Measurements from ENCODE around the gene LIPC.

The LIPC gene

GRCh38 chr15:58436552-58436951, 4.8 kb downstream of the LIPC start:
- DNase-seq (ENCODE audit: low read depth), result no peak

- no peak for DNase-seq (ENCODE audit: low read depth)
Observed at GRCh38 chr15:58437531-58438105, 5.8 kb downstream of the LIPC start.

- no peak for DNase-seq (ENCODE audit: low read depth)
Observed at GRCh38 chr15:58438111-58438510, 6.3 kb downstream of the LIPC start.

- no peak for DNase-seq (ENCODE audit: low read depth)
Observed at GRCh38 chr15:58438956-58439355, 7.2 kb downstream of the LIPC start.

GRCh38 chr15:58440158-58440910, 8.5 kb downstream of the LIPC start:
- no peak for DNase-seq (ENCODE audit: low read depth)

- no peak for DNase-seq (ENCODE audit: low read depth)
Observed at GRCh38 chr15:58440922-58441321, 9.1 kb downstream of the LIPC start.

- DNase-seq (ENCODE audit: low read depth), result no peak
Observed at GRCh38 chr15:58441376-58442070, 9.7 kb downstream of the LIPC start.

- no peak for DNase-seq (ENCODE audit: low read depth)
Observed at GRCh38 chr15:58442122-58442521, 10.3 kb downstream of the LIPC start.

GRCh38 chr15:58443308-58443707, 11.5 kb downstream of the LIPC start:
- no peak for DNase-seq (ENCODE audit: low read depth)

GRCh38 chr15:58444056-58444455, 12.3 kb downstream of the LIPC start:
- DNase-seq (ENCODE audit: low read depth), result no peak

GRCh38 chr15:58444658-58445332, 13.0 kb downstream of the LIPC start:
- DNase-seq (ENCODE audit: low read depth), result no peak

- DNase-seq (ENCODE audit: low read depth), result no peak
Observed at GRCh38 chr15:58445865-58446264, 14.1 kb downstream of the LIPC start.

- DNase-seq (ENCODE audit: low read depth), result no peak
Observed at GRCh38 chr15:58446521-58446920, 14.7 kb downstream of the LIPC start.

- no peak for DNase-seq (ENCODE audit: low read depth)
Observed at GRCh38 chr15:58447271-58448010, 15.7 kb downstream of the LIPC start.

- DNase-seq (ENCODE audit: low read depth), result no peak
Observed at GRCh38 chr15:58448331-58448730, 16.5 kb downstream of the LIPC start.

- no peak for DNase-seq (ENCODE audit: low read depth)
Observed at GRCh38 chr15:58448906-58449305, 17.1 kb downstream of the LIPC start.

GRCh38 chr15:58451826-58452225, 20.0 kb downstream of the LIPC start:
- no peak for DNase-seq (ENCODE audit: low read depth)

- DNase-seq (ENCODE audit: low read depth), result no peak
Observed at GRCh38 chr15:58452775-58453174, 21.0 kb downstream of the LIPC start.

- DNase-seq (ENCODE audit: low read depth), result peak; percentile 24
Observed at GRCh38 chr15:58453931-58454793, 22.4 kb downstream of the LIPC start.

- DNase-seq (ENCODE audit: low read depth), result no peak
Observed at GRCh38 chr15:58454950-58455401, 23.2 kb downstream of the LIPC start.

- DNase-seq (ENCODE audit: low read depth), result no peak
Observed at GRCh38 chr15:58457466-58457965, 25.7 kb downstream of the LIPC start.
